ENCODE measurements around the gene JAZF1. TPM values are rescaled to one million over a fixed set of nuclear protein-coding genes. Genes with fewer than 3 reads are reported as not detected.
"Not testable (repeated sequence)": the region's sequence is repeated elsewhere in the genome, so short reads cannot be mapped to it uniquely, and the experiment has no call there.

JAZF1 gene
- total and polyA plus RNA-seq, 3 donors from 2014 or later, result 38.5 to 51.0 (median 46.4) TPM

- peaks cover 4% of the 10 kb centered on the region for H3K4me1 ChIP-seq
- no peaks in the 10 kb centered on the region for H3K9me3 ChIP-seq
- intact Hi-C loops (cut with DNase I; ENCODE audit: low total_unique reads), result no loop called here
- no peak for DNase-seq
- no peak overlapping the region for H3K27ac ChIP-seq
- WGBS, 2 donors, result 66 to 73% methylated on average over 2 of the region's 2 CpGs
- H3K27me3 ChIP-seq, result no peaks in the 10 kb centered on the region
- TF ChIP-seq POLR2A (IDR thresholded peaks at IDR 0.05) (no peak), CTCF (IDR thresholded peaks at IDR 0.05) (no peak)
- H3K36me3 ChIP-seq (ENCODE audit: low read depth, missing control alignments), result no peaks in the 10 kb centered on the region
- H3K4me3 ChIP-seq, result no peak overlapping the region
Measured at GRCh38 chr7:27866256-27866655, 314.3 kb downstream of the JAZF1 start.

- no peak for DNase-seq
- no peak for TF ChIP-seq CTCF (IDR thresholded peaks at IDR 0.05)
- no peak for TF ChIP-seq POLR2A (IDR thresholded peaks at IDR 0.05)
- no peak overlapping the region for H3K27ac ChIP-seq
- H3K9me3 ChIP-seq, result no peaks in the 10 kb centered on the region
- no peak overlapping the region for H3K4me3 ChIP-seq
- WGBS, 2 donors, result 95 to 96% methylated on average over 10 to 11 of the region's 11 CpGs
- H3K36me3 ChIP-seq (ENCODE audit: low read depth, missing control alignments), result no peaks in the 10 kb centered on the region
- intact Hi-C loops (cut with DNase I; ENCODE audit: low total_unique reads), result no loop called here
- H3K4me1 ChIP-seq, result no peaks in the 10 kb centered on the region
- no peaks in the 10 kb centered on the region for H3K27me3 ChIP-seq
Measured at GRCh38 chr7:27863880-27864279, 316.7 kb downstream of the JAZF1 start.

GRCh38 chr7:27861747-27862146, 318.8 kb downstream of the JAZF1 start:
- H3K4me1 ChIP-seq, result no peaks in the 10 kb centered on the region
- DNase-seq, result no peak
- 41 to 54% methylated on average over 3 of the region's 3 CpGs for WGBS, 2 donors
- H3K27ac ChIP-seq, result no peak overlapping the region
- TF ChIP-seq CTCF (IDR thresholded peaks at IDR 0.05), result no peak
- TF ChIP-seq POLR2A (IDR thresholded peaks at IDR 0.05), result no peak
- H3K36me3 ChIP-seq (ENCODE audit: low read depth, missing control alignments), result no peaks in the 10 kb centered on the region
- no peaks in the 10 kb centered on the region for H3K27me3 ChIP-seq
- H3K9me3 ChIP-seq, result no peaks in the 10 kb centered on the region
- intact Hi-C loops (cut with DNase I; ENCODE audit: low total_unique reads), result no loop called here
- no peak overlapping the region for H3K4me3 ChIP-seq

- Histone ChIP-seq H3K4me1 (no peaks in the 10 kb centered on the region), H3K36me3 (ENCODE audit: low read depth, missing control alignments) (no peaks in the 10 kb centered on the region), H3K27me3 (no peaks in the 10 kb centered on the region), H3K27ac (no peak overlapping the region), H3K4me3 (no peak overlapping the region), H3K9me3 (no peaks in the 10 kb centered on the region)
- no peak for TF ChIP-seq CTCF (IDR thresholded peaks at IDR 0.05)
- 88 to 92% methylated on average over 6 of the region's 6 CpGs for WGBS, 2 donors
- intact Hi-C loops (cut with DNase I; ENCODE audit: low total_unique reads), result no loop called here
- no peak for DNase-seq
Measured at GRCh38 chr7:27860800-27861199, 319.8 kb downstream of the JAZF1 start.

- H3K27me3 ChIP-seq; DNase-seq; H3K4me1 ChIP-seq; intact Hi-C loops (cut with DNase I; ENCODE audit: low total_unique reads); H3K36me3 ChIP-seq (ENCODE audit: low read depth, missing control alignments); H3K27ac ChIP-seq; H3K4me3 ChIP-seq; H3K9me3 ChIP-seq: not testable (repeated sequence)
- WGBS, 2 donors, result 93% methylated on average over 12 to 25 of the region's 28 CpGs
Measured at GRCh38 chr7:27856703-27857485, 323.7 kb downstream of the JAZF1 start.

Data from testis (tissue), 3 donors.